Kidney (tissue), 14 donors: ENCODE results near the gene C1orf210. TPM values are rescaled to one million over a fixed set of nuclear protein-coding genes. Genes with fewer than 3 reads are reported as not detected.

ENCODE experiments used
- DNase-seq, 5 donors: peaks; one replicate each; pipeline ENCODE4 v3.0.0-alpha.2; 2013 to 2020
- FAIRE-seq: peaks from 2 replicates; lab custom pipeline; 2012; peaks lifted over from hg19 to GRCh38; lab: Jason Lieb, UNC
- H3K27ac ChIP-seq, 2 donors: one replicate each; pipeline ENCODE4 v1.7.0; 2013; ENCODE audit warnings: low read depth in 2 of 2, low read length in 2 of 2, inconsistent platforms in 1 of 2
- H3K27me3 ChIP-seq: one replicate; pipeline ENCODE4 v1.7.1; 2013; ENCODE audit warnings: low read length, inconsistent platforms; ENCODE audit not compliant: control insufficient read depth, insufficient read depth
- H3K36me3 ChIP-seq, 3 donors: one replicate each; pipeline versions ENCODE4 v1.7.0 to v1.7.1; 2013; ENCODE audit warnings: low read length in 3 of 3, control low read depth in 1 of 3, inconsistent platforms in 1 of 3; ENCODE audit not compliant: insufficient read depth in 3 of 3, control insufficient read depth in 2 of 3
- H3K4me1 ChIP-seq, 3 donors: one replicate each; pipeline versions ENCODE4 v1.7.0 to v1.7.1; 2013; ENCODE audit warnings: low read length in 3 of 3, inconsistent platforms in 1 of 3, low read depth in 1 of 3; ENCODE audit not compliant: control insufficient read depth in 2 of 3, insufficient read depth in 2 of 3
- H3K4me3 ChIP-seq, 3 donors: one replicate each; pipeline versions ENCODE4 v1.7.0 to v1.8.1; 2013; ENCODE audit warnings: low read length in 3 of 3, control low read depth in 1 of 3, inconsistent platforms in 1 of 3
- H3K9ac ChIP-seq, 3 donors: one replicate each; pipeline versions ENCODE4 v1.7.0 to v1.7.1; 2013; ENCODE audit warnings: low read length in 3 of 3, control low read depth in 1 of 3, inconsistent platforms in 1 of 3
- H3K9me3 ChIP-seq, 3 donors: one replicate each; pipeline versions ENCODE4 v1.7.0 to v1.7.1; 2013; ENCODE audit warnings: low read length in 3 of 3, control low read depth in 1 of 3, inconsistent platforms in 1 of 3; ENCODE audit not compliant: control insufficient read depth in 2 of 3, insufficient read depth in 1 of 3
- intact Hi-C: fragments of 100-400 bp; cut with DNase I; formaldehyde crosslinking; loops from one replicate; pipeline ENCODE4 v1.11.1; 2022
- polyA plus RNA-seq: library from polyadenylated mRNA; stranded (reverse); fragments of 350-450 nt; fragmentation: Illumina TruSeq; extraction: RNeasy Lipid Tissue Mini Kit (QIAGEN cat#74804); gene quantifications from one replicate; pipeline ENCODE4 v1.2.3, GENCODE V29; 2014; ENCODE audit warnings: low read depth, low replicate concordance; ENCODE audit not compliant: insufficient read depth
- total RNA-seq: library from RNA; stranded (reverse); fragmentation: NEBNext Ultra II Directional; extraction: Animal tissue kit (Norgen Biotek cat#: 25700); gene quantifications from one replicate; pipeline ENCODE4 v1.2.1, GENCODE V29; 2021
- TF ChIP-seq, protein P1 (sequence below): IDR thresholded peaks from 3 replicates; pipeline ENCODE4 v1.5.1; 2012; ENCODE audit warnings: mild to moderate bottlenecking, moderate library complexity, borderline replicate concordance; ENCODE audit not compliant: insufficient read depth; ENCODE audit errors: extremely low read depth
- donor health status: control.
- donor health status: control.
- donor health status: control.
- donor health status: control.
- donor health status: control.
- donor health status: DM: yes; HTN: yes; CAD: no.
- donor health status: Normal renal cell carcinoma (clear cell type).

The C1orf210 gene
- total and polyA plus RNA-seq, 2 donors from 2014 or later, result 21.1 to 33.3 TPM

- DNase-seq, result no peak
- Histone ChIP-seq H3K4me1 (peaks cover 0 to 5% (median 0%) of the 10 kb centered on the region in 3 donors), H3K9ac (no peak overlapping the region), H3K36me3 (no peaks in the 10 kb centered on the region), H3K4me3 (no peak overlapping the region), H3K27ac (no peak overlapping the region), H3K9me3 (no peaks in the 10 kb centered on the region), H3K27me3 (no peaks in the 10 kb centered on the region)
- no peak for FAIRE-seq
- intact Hi-C loops, result no loop called here
- TF ChIP-seq, protein P1, sequence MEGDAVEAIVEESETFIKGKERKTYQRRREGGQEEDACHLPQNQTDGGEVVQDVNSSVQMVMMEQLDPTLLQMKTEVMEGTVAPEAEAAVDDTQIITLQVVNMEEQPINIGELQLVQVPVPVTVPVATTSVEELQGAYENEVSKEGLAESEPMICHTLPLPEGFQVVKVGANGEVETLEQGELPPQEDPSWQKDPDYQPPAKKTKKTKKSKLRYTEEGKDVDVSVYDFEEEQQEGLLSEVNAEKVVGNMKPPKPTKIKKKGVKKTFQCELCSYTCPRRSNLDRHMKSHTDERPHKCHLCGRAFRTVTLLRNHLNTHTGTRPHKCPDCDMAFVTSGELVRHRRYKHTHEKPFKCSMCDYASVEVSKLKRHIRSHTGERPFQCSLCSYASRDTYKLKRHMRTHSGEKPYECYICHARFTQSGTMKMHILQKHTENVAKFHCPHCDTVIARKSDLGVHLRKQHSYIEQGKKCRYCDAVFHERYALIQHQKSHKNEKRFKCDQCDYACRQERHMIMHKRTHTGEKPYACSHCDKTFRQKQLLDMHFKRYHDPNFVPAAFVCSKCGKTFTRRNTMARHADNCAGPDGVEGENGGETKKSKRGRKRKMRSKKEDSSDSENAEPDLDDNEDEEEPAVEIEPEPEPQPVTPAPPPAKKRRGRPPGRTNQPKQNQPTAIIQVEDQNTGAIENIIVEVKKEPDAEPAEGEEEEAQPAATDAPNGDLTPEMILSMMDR, result no peak
Measured at GRCh38 chr1:43315481-43315880, 30.1 kb upstream of the C1orf210 start.

DNA sequence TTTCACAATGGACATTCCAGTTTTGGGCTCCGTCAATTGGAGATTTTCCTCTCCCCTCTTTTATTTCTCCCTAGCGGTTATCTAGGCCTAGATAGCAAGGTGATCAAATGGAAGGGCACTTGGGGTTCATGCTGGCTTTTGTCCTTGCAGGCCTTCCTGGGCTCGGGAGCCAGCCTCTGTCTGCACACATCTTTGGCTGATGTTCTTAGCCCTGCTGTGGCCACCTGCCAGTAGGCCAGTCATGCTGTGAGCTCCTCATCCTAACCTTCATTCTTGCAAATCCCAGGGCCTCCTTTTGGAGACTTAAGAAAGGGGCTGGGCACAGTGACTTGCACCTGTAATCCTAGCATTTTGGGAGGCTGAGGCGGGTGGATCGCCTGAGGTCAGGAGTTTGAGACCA, 28.9 kb upstream of the C1orf210 start:
- no peak for DNase-seq

GRCh38 chr1:43313771-43314170, 28.4 kb upstream of the C1orf210 start:
- no peaks in the 10 kb centered on the region for H3K9me3 ChIP-seq
- H3K36me3 ChIP-seq, result peaks cover 0 to 3% (median 0%) of the 10 kb centered on the region in 3 donors
- no peak overlapping the region for H3K4me3 ChIP-seq
- H3K27ac ChIP-seq, result no peak overlapping the region
- no peaks in the 10 kb centered on the region for H3K4me1 ChIP-seq
- intact Hi-C loops, result no loop called here
- no peak overlapping the region for H3K9ac ChIP-seq
- FAIRE-seq, result no peak
- DNase-seq, result no peak
- H3K27me3 ChIP-seq, result no peaks in the 10 kb centered on the region
- TF ChIP-seq, protein P1, result no peak

More for the DNA sequence above, 28.9 kb upstream of the C1orf210 start:
- Histone ChIP-seq H3K4me3 (no peak overlapping the region), H3K4me1 (peaks cover 0 to 3% (median 0%) of the 10 kb centered on the region in 3 donors), H3K27me3 (no peaks in the 10 kb centered on the region), H3K9ac (no peak overlapping the region), H3K27ac (no peak overlapping the region), H3K9me3 (no peaks in the 10 kb centered on the region), H3K36me3 (peaks cover 0 to 2% (median 0%) of the 10 kb centered on the region in 3 donors)
- no peak for FAIRE-seq
- TF ChIP-seq, protein P1, result no peak
- intact Hi-C loops, result no loop called here
